GM18511 (cell line): ENCODE measurements around the gene TTI1.

Experiments used
- ATAC-seq: cut with Tn5 transposase; IDR thresholded peaks from one replicate; pipeline ENCODE4 v1.9.1; 2021; ENCODE audit warnings: mild to moderate bottlenecking, moderate library complexity; ENCODE audit not compliant: unreplicated experiment

TTI1 gene

GRCh38 chr20:38055294-38055693, 22.0 kb upstream of the TTI1 start:
- no peak for ATAC-seq

GRCh38 chr20:38054647-38055046, 21.4 kb upstream of the TTI1 start:
- ATAC-seq, result no peak

- no peak for ATAC-seq
Observed at GRCh38 chr20:38052870-38053269, 19.6 kb upstream of the TTI1 start.

GRCh38 chr20:38050686-38051085, 17.4 kb upstream of the TTI1 start:
- ATAC-seq, result no peak

GRCh38 chr20:38049800-38050199, 16.5 kb upstream of the TTI1 start:
- ATAC-seq, result no peak

GRCh38 chr20:38046572-38046971, 13.3 kb upstream of the TTI1 start:
- ATAC-seq, result no peak

GRCh38 chr20:38044685-38045084, 11.4 kb upstream of the TTI1 start:
- no peak for ATAC-seq

GRCh38 chr20:38043512-38044300, 10.4 kb upstream of the TTI1 start:
- ATAC-seq, result no peak

- no peak for ATAC-seq
Observed at GRCh38 chr20:38040276-38040675, 7.0 kb upstream of the TTI1 start.

- ATAC-seq, result no peak
Observed at GRCh38 chr20:38036366-38036765, 3.1 kb upstream of the TTI1 start.

- ATAC-seq, result no peak
Observed at GRCh38 chr20:38034961-38035360, 1.7 kb upstream of the TTI1 start.

GRCh38 chr20:38034108-38034649, 923 bp upstream of the TTI1 start:
- ATAC-seq, result no peak

- ATAC-seq, result peak; percentile 61
Observed at GRCh38 chr20:38032585-38033329, 499 bp downstream of the TTI1 start.

- no peak for ATAC-seq
Observed at GRCh38 chr20:38031957-38032356, 1.3 kb downstream of the TTI1 start.

GRCh38 chr20:38029453-38029852, 3.8 kb downstream of the TTI1 start:
- no peak for ATAC-seq

- no peak for ATAC-seq
Observed at GRCh38 chr20:38024496-38024895, 8.8 kb downstream of the TTI1 start.

- no peak for ATAC-seq
Observed at GRCh38 chr20:38023181-38024001, 9.9 kb downstream of the TTI1 start.

- ATAC-seq, result no peak
Observed at GRCh38 chr20:38021087-38021772, 12.0 kb downstream of the TTI1 start.

- ATAC-seq, result no peak
Observed at GRCh38 chr20:38018385-38018784, 14.9 kb downstream of the TTI1 start.

- ATAC-seq, result no peak
Observed at GRCh38 chr20:38017959-38018358, 15.3 kb downstream of the TTI1 start.

- ATAC-seq, result no peak
Observed at GRCh38 chr20:38013887-38014286, 19.4 kb downstream of the TTI1 start.
